Measurements from ENCODE around the gene METTL3.
A peak's percentile ranks its signal among the peaks of the same experiment; 100 is the strongest.

The METTL3 gene

GRCh38 chr14:21455912-21456667 is 55.0 kb downstream of the METTL3 start, which contains the start of gene CHD8:
TSS of gene CHD8 (minus strand) at chr14:21456123. CDS start at chr14:21431643, 24,480 bp downstream.
- H3K27ac Mint-ChIP-seq: peak within 1 kb of the TSS; percentile 92
- H3K4me1 Mint-ChIP-seq: peaks cover 33% of the 10 kb centered on the region
- H3K4me3 Mint-ChIP-seq: peak within 1 kb of the TSS; percentile 91
- ATAC-seq: peak; percentile 99
- peaks cover 12% of the 10 kb centered on the region for H3K36me3 Mint-ChIP-seq
- H3K9me3 Mint-ChIP-seq: no peaks in the 10 kb centered on the region
- H3K27me3 Mint-ChIP-seq: no peaks in the 10 kb centered on the region

- no peaks in the 10 kb centered on the region for H3K27me3 Mint-ChIP-seq
- peaks cover 35% of the 10 kb centered on the region for H3K4me1 Mint-ChIP-seq
- peak; percentile 45 for ATAC-seq
- peak overlapping the region; percentile 92 for H3K27ac Mint-ChIP-seq
- no peaks in the 10 kb centered on the region for H3K9me3 Mint-ChIP-seq
- peak overlapping the region; percentile 91 for H3K4me3 Mint-ChIP-seq
- peaks cover 7% of the 10 kb centered on the region for H3K36me3 Mint-ChIP-seq
These were observed 55.6 kb downstream of the METTL3 start for GRCh38 chr14:21455592-21455911.

- H3K4me1 Mint-ChIP-seq: peaks cover 41% of the 10 kb centered on the region
- H3K9me3 Mint-ChIP-seq: no peaks in the 10 kb centered on the region
- H3K27me3 Mint-ChIP-seq: no peaks in the 10 kb centered on the region
- peak overlapping the region; percentile 92 for H3K27ac Mint-ChIP-seq
- peak overlapping the region; percentile 91 for H3K4me3 Mint-ChIP-seq
- H3K36me3 Mint-ChIP-seq: peaks cover 6% of the 10 kb centered on the region
- no peak for ATAC-seq
These were observed 56.1 kb downstream of the METTL3 start for GRCh38 chr14:21454843-21455544.

- Mint-ChIP-seq H3K27me3 (no peaks in the 10 kb centered on the region), H3K9me3 (no peaks in the 10 kb centered on the region), H3K36me3 (peaks cover 11% of the 10 kb centered on the region)
These were observed 61.3 kb downstream of the METTL3 start for GRCh38 chr14:21449899-21450216.

More at GRCh38 chr14:21449899-21450216, 61.3 kb downstream of the METTL3 start:
- H3K4me1 Mint-ChIP-seq: peaks cover 52% of the 10 kb centered on the region
- ATAC-seq: no peak
- no peak overlapping the region for H3K4me3 Mint-ChIP-seq
- H3K27ac Mint-ChIP-seq: no peak overlapping the region

Data from stimulated activated memory B cell treated with anti-CD40 and anti-IgM and Interleukin-4, amounts not matched to agents 10 μg/mL and 1 μg/mL and 100 μg/mL, for 72 hours (primary cell).